Mammary epithelial cell (primary cell): Measurements from ENCODE around the gene NPHP4.

Experiments
- CTCF ChIP-seq, 2 donors: IDR thresholded peaks in 1 of 2; conservative IDR thresholded peaks in 1 of 2; 2 replicates each; pipeline ENCODE4 v1.5.1; 2011 to 2012; ENCODE audit warnings: inconsistent platforms in 2 of 2, low read length in 2 of 2, mild to moderate bottlenecking in 2 of 2, control low read depth in 1 of 2, low read depth in 1 of 2; ENCODE audit not compliant: insufficient read depth in 1 of 2; ENCODE audit errors: extremely low read depth in 1 of 2
- EZH2 ChIP-seq: IDR thresholded peaks from 2 replicates; pipeline ENCODE4 v1.6.1; 2012; ENCODE audit warnings: low read length, inconsistent platforms, borderline replicate concordance

- TF ChIP-seq CTCF (conservative IDR thresholded peaks at IDR 0.05 in 1 of 2, IDR thresholded peaks at IDR 0.05 in 1 of 2; ENCODE audit: extremely low read depth in 1 of 2, insufficient read depth in 1 of 2, low read depth in 1 of 2, low read length in 2 of 2) (no peak), EZH2 (no peak)
Measured at GRCh38 chr1:5861871-5862825, 130.1 kb downstream of the NPHP4 start.
